T-helper 1 cell treated with Interleukin-12 subunit alpha and Interleukin-12 subunit beta and Interleukin-4 antibody, amounts not matched to agents 30 ng/mL and 1 ng/mL, for 36 hours (primary cell): ENCODE results near the gene ZRANB1. TPM values are rescaled to one million over a fixed set of nuclear protein-coding genes. Genes with fewer than 3 reads are reported as not detected.

Experiments used
- intact Hi-C: fragments of 100-400 bp; cut with micrococcal nuclease; formaldehyde crosslinking; loops from one replicate; pipeline ENCODE4 v1.15.1; 2024
- total RNA-seq: library from RNA; stranded (reverse); gene quantifications from 2 replicates; pipeline ENCODE4 v1.2.3, GENCODE V29; 2022

ZRANB1 gene
- total RNA-seq, 1 donor from 2014 or later = 13.3 TPM

GRCh38 chr10:125004571-125005311, 62.8 kb downstream of the ZRANB1 start:
- intact Hi-C loops = no loop called here

DNA sequence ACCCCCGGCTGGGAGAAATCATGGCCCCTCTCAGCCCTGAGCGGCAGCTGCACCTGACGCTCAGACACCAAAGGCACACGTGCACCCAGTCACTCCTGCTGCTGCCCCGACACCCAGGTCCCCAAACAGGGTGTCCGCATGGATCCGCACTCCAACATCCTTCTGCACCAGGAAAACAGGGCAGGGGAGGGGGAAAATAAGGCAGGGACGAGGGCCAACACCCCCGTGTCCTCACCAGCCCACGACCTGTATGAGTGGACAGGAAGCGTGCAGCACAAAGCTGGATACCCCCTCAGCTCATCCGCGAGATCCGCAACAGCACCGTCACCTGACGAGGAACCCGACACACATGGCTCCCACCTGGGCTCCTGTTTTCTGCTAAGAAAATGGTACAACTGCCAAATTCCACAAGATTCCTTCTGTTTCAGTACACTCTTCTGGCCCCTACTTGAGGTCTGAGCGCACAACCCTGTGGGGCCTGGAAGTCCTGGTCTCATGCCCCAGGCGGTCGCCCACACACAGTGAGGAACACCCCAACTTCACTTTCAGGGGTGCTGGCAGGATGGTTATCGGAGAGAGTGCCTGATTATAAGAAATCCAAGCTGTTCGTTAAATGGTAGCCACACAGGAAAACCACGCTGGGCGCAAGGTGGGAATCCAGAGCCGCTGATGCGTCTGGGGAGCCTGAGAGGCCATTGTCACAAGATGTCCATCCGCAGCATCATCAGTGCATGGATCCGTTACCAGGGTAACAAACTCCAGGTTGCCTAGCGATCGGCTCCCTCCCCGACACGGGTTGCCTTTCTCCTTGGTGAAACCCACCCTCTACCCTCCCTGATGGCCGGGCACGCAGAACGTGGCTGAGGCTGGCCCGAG, 63.6 kb downstream of the ZRANB1 start:
- intact Hi-C loops = no loop called here

- intact Hi-C loops = no loop called here
Measured at GRCh38 chr10:125006188-125006680, 64.3 kb downstream of the ZRANB1 start.

GRCh38 chr10:125006921-125007426, 65.1 kb downstream of the ZRANB1 start:
- intact Hi-C loops = no loop called here

- intact Hi-C loops = no loop called here
Measured at GRCh38 chr10:125007436-125007835, 65.5 kb downstream of the ZRANB1 start.

GRCh38 chr10:125008689-125009638, 67.0 kb downstream of the ZRANB1 start:
- intact Hi-C loops = no loop called here

- intact Hi-C loops = no loop called here
Measured at GRCh38 chr10:125009661-125010161, 67.8 kb downstream of the ZRANB1 start.

DNA sequence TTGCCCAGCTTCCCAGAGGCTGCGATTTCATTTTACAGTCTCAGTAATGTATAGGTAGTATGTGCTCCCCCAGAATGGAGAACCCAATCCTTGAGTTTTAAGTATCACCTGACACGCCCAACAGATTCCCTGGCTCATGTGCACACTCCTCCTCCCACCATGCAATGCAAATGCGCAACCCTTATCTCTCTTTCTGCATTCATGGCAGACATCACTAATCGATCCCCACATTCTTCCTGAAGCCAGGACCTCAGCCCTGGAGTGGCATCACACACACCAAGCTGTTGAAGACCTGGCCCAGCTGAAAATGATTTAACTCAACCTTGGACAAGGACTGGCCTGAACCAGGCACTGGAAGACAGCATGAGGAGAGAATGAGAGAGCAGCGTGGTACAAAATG, 68.4 kb downstream of the ZRANB1 start:
- intact Hi-C loops = no loop called here

- intact Hi-C loops = no loop called here
Measured at GRCh38 chr10:125011171-125011925, 69.4 kb downstream of the ZRANB1 start.

GRCh38 chr10:125011926-125012705, 70.2 kb downstream of the ZRANB1 start:
- intact Hi-C loops = no loop called here

- intact Hi-C loops = no loop called here
Measured at GRCh38 chr10:125012851-125013528, 71.1 kb downstream of the ZRANB1 start.

DNA sequence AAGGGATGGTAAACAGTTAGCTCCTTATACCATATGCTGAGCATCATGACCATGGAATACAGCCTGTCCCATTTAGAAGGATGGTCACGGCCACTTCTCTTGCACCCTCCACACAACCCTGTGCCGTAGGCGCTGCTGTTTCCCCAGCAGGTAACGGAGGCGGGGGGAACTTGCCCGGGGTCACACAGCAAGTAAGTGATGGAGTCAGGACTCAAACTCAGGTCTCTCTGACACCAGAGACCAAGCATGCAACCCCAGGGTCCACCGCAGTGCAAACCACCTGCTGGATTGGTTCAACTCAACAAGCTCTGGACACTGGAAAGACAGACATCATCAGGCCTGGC, 71.6 kb downstream of the ZRANB1 start:
- intact Hi-C loops = no loop called here

GRCh38 chr10:125014086-125014830, 72.3 kb downstream of the ZRANB1 start:
- intact Hi-C loops = no loop called here

DNA sequence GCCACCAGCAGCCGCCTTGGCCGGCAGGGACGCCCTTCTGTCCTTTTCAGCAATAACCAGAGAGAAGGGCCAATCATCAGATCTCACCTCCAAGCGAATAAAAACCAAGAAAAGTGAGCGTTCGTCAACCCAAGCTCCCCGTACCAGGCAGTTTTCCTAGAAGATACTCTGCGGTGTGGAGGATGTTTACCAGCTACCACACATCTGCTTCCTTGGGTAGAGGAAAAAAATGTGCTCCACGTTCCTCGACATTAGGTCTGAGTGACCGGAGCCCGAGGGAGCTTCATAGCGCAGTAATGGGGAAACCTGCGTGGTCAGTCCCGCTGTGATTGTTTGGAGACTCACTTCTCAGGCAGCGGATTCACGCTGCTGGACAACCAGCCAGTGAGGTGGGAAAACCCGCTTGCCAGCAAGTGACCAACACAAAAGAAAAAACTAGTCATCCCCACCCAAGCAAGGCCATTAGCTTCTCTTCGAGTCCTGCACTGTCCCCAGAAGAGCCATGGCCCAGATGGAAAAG, 73.0 kb downstream of the ZRANB1 start:
- intact Hi-C loops = no loop called here

DNA sequence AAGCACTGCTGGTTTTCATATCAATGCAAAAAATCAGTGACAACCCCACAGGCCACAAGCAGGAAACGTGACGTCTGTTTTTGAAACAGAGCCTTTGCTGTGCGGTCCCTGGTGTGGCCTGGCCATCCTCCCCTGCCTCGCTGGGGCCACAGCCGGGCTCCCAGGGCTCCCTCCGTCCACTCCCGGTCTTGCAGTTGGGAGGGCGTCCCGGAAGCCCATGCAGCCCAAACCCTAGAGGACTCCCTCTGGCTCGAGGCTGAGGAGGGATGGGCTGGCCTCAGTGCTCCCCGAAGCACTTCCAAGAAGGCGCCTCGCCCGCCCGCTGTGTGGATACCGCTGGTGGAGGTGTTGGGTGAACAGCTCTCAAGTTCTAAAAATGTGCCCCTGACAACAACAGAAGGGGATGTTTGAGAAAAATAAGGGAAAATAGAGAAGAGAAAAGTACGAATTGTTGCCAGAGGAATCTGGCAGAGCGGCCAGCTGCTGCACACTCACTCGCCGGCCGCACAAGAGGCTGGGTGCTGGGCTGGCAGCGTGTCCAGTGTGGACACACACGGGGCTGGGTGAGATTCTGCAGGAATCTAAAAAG, 73.5 kb downstream of the ZRANB1 start:
- intact Hi-C loops = no loop called here

GRCh38 chr10:125016123-125016522, 74.2 kb downstream of the ZRANB1 start:
- intact Hi-C loops = no loop called here

DNA sequence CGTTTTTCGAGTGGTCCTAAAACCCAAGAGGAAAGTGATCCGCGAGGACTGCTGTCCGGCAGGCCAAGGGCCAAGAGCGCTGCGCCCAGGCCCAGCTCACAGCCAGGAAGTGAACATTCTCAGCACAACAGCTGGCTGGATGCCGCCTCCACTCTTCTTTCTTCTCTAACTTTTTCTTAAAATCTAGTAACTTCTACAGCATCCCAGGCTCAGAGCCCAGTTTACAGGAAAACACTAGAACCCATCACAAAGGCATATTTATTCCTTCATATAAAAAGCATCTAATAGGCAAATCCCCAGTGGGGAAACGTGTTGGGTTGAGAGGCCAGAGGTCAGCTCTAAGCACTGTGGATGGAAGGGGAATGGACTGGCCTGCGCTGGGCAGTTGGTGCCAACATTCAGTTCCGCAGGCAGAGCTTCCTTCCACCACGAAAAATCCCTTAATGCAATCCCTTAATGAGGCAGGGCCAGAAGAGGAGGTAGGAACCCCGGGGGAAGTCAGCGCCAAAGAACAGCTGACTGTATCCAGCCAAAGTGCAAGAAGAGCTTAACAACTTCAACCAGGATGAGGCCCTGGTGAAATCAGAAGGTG, 74.8 kb downstream of the ZRANB1 start:
- intact Hi-C loops = no loop called here
